H1 (cell line): Measurements from ENCODE around the gene SF3A2. TPM values are rescaled to one million over a fixed set of nuclear protein-coding genes. Genes with fewer than 3 reads are reported as not detected.

Experiments used
- ATF3 ChIP-seq: IDR thresholded peaks from 2 replicates; pipeline ENCODE4 v1.6.1; 2011; ENCODE audit warnings: low read depth, mild to moderate bottlenecking, low read length; ENCODE audit not compliant: insufficient read depth
- BACH1 ChIP-seq: IDR thresholded peaks from 2 replicates; pipeline ENCODE4 v1.6.1; 2012; ENCODE audit warnings: low read length, improper control_type of control experiment
- BCL11A ChIP-seq, 2 experiments: IDR thresholded peaks; one replicate each; pipeline ENCODE4 v1.6.1; 2011; ENCODE audit warnings: low read depth in 2 of 2, low read length in 2 of 2, mild to moderate bottlenecking in 2 of 2
- CTBP2 ChIP-seq: IDR thresholded peaks from 2 replicates; pipeline ENCODE4 v1.7.0; 2011; ENCODE audit warnings: borderline replicate concordance, mild to moderate bottlenecking, moderate library complexity, mixed read lengths, low read length; ENCODE audit not compliant: insufficient read depth, insufficient read length
- CTCF ChIP-seq, 3 experiments: IDR thresholded peaks; 1 replicate in 2 of 3; 2 replicates in 1 of 3; pipeline versions ENCODE4 v1.5.1 to v1.6.1; 2011; ENCODE audit warnings: low read length in 3 of 3, mild to moderate bottlenecking in 3 of 3, inconsistent platforms in 2 of 3, low read depth in 1 of 3, moderate library complexity in 1 of 3; ENCODE audit not compliant: insufficient read depth in 1 of 3; ENCODE audit errors: control extremely low read depth in 1 of 3
- GTF2F1 ChIP-seq: IDR thresholded peaks from 2 replicates; pipeline ENCODE4 v1.6.1; 2012; ENCODE audit warnings: low read depth, low read length, improper control_type of control experiment, borderline replicate concordance
- HDAC2 ChIP-seq, 2 experiments: fragments of 300-600 bp in 1 of 2; sonication (generic) in 1 of 2; IDR thresholded peaks; 2 replicates each; pipeline ENCODE4 v1.6.1; 2011 to 2012; ENCODE audit warnings: low read depth in 2 of 2, low read length in 2 of 2, mild to moderate bottlenecking in 2 of 2, moderate library complexity in 2 of 2, borderline replicate concordance in 1 of 2, inconsistent platforms in 1 of 2
- JUN ChIP-seq: IDR thresholded peaks from 2 replicates; pipeline ENCODE4 v1.6.1; 2011; ENCODE audit warnings: low read depth, mild to moderate bottlenecking, improper control_type of control experiment, low read length
- KDM1A ChIP-seq: fragments of 200-600, 300-600 bp; sonication (generic); IDR thresholded peaks from 2 replicates; pipeline ENCODE4 v1.7.1; 2016; ENCODE audit warnings: mild to moderate bottlenecking, low read length, borderline replicate concordance
- KDM4A ChIP-seq: IDR thresholded peaks from one replicate; pipeline ENCODE4 v1.7.1; 2012; ENCODE audit warnings: low read depth, mild to moderate bottlenecking, moderate library complexity, low read length, inconsistent platforms; ENCODE audit not compliant: severe bottlenecking
- MAX ChIP-seq: IDR thresholded peaks from 2 replicates; pipeline ENCODE4 v1.6.1; 2012; ENCODE audit warnings: inconsistent platforms
- POLR2A ChIP-seq, 2 experiments: IDR thresholded peaks; 1 replicate in 1 of 2; 2 replicates in 1 of 2; pipeline ENCODE4 v1.6.1; 2011; ENCODE audit warnings: low read depth in 2 of 2, low read length in 2 of 2, mild to moderate bottlenecking in 2 of 2; ENCODE audit errors: control extremely low read depth in 1 of 2
- POU5F1 ChIP-seq: IDR thresholded peaks from 2 replicates; pipeline ENCODE4 v1.6.1; 2011; ENCODE audit warnings: low read depth, mild to moderate bottlenecking, low read length, moderate library complexity
- RFX5 ChIP-seq: IDR thresholded peaks from 2 replicates; pipeline ENCODE4 v1.6.1; 2011; ENCODE audit warnings: low read depth, low read length, improper control_type of control experiment, borderline replicate concordance
- SAP30 ChIP-seq: fragments of 300-600 bp; sonication (generic); IDR thresholded peaks from 2 replicates; pipeline ENCODE4 v1.7.1; 2012; ENCODE audit warnings: low read length, moderate library complexity, mild to moderate bottlenecking, inconsistent platforms; ENCODE audit not compliant: insufficient read depth, insufficient replicate concordance
- SIRT6 ChIP-seq: IDR thresholded peaks from one replicate; pipeline ENCODE4 v1.7.1; 2012; ENCODE audit warnings: low read length, inconsistent platforms
- TAF7 ChIP-seq: optimal IDR thresholded peaks from 2 replicates; pipeline ENCODE3; 2011; ENCODE audit warnings: low read depth, mild to moderate bottlenecking, inconsistent platforms, low read length, moderate library complexity, borderline replicate concordance
- TCF12 ChIP-seq: IDR thresholded peaks from 2 replicates; pipeline ENCODE4 v1.6.1; 2011; ENCODE audit warnings: low read depth, mild to moderate bottlenecking, low read length
- TEAD4 ChIP-seq: IDR thresholded peaks from 2 replicates; pipeline ENCODE4 v1.6.1; 2012; ENCODE audit warnings: low read depth, low read length, inconsistent platforms, mixed read lengths
- polyA plus RNA-seq, 7 experiments: library from polyadenylated mRNA; depleted of rRNA in 3 of 7; stranded (reverse) in 5 of 7; unstranded in 2 of 7; fragments of >200 nt in 5 of 7; fragments of 200-250 nt in 2 of 7; gene quantifications; 1 replicate in 5 of 7; 2 replicates in 1 of 7; 4 replicates in 1 of 7; pipeline versions ENCODE4 v1.2.1 to v1.2.3, GENCODE V29; 2011 to 2013; ENCODE audit warnings: missing spikeins in 2 of 7, mixed read lengths in 2 of 7
- total RNA-seq: library from RNA; stranded (reverse); fragmentation: NEBNext Ultra II Directional; extraction: Animal tissue kit (Norgen Biotek cat#: 25700); gene quantifications from 2 replicates; pipeline ENCODE4 v1.2.1, GENCODE V29; 2021

SF3A2 gene
- total and polyA plus RNA-seq, 2 of the 8 experiments (the other 6 are each of a cell fraction or from before 2014, with no cell fraction given), result 15.3 to 146 TPM

GRCh38 chr19:2273356-2274184 is 36.9 kb downstream of the SF3A2 start (continued):
- no peak for TF ChIP-seq SAP30
- no peak for TF ChIP-seq GTF2F1
- TF ChIP-seq TEAD4, result no peak
- TF ChIP-seq POU5F1, result peak; percentile 6; the same call in 1 of the 2 replicates
- no peak for TF ChIP-seq RFX5
- TF ChIP-seq HDAC2 (IDR thresholded peaks at IDR 0.05; ENCODE audit: borderline replicate concordance in 1 of 2, low read depth in 2 of 2, low read length in 2 of 2), result no peak
- TF ChIP-seq CTBP2, result no peak
- TF ChIP-seq BACH1, result no peak
- no peak for TF ChIP-seq SIRT6
- 0 out of 2 replicates have a peak, but pooled peaks have one; percentile 15 for TF ChIP-seq TCF12
- peak; percentile 75 for TF ChIP-seq MAX
- TF ChIP-seq JUN, result no peak
- TF ChIP-seq BCL11A (IDR thresholded peaks at IDR 0.05; ENCODE audit: low read depth in 2 of 2, low read length in 2 of 2), result no peak
- peak in 1 of 2 experiments; percentile 68; a peak in 2 of 3 replicates for TF ChIP-seq POLR2A (IDR thresholded peaks at IDR 0.05; ENCODE audit: control extremely low read depth in 1 of 2, low read depth in 2 of 2, low read length in 2 of 2)
- no peak for TF ChIP-seq KDM1A
- peak; percentile 81 to 97 (median 96) for TF ChIP-seq CTCF (IDR thresholded peaks at IDR 0.05; ENCODE audit: control extremely low read depth in 1 of 3, insufficient read depth in 1 of 3, low read depth in 1 of 3, low read length in 3 of 3)
- TF ChIP-seq ATF3, result 0 out of 2 replicates have a peak, but pooled peaks have one; percentile 34
- peak; percentile 82 for TF ChIP-seq TAF7
- TF ChIP-seq KDM4A, result no peak
